VCaP (cell line): ENCODE measurements around the gene SMTNL2.
"Not testable (repeated sequence)": the region's sequence is repeated elsewhere in the genome, so short reads cannot be mapped to it uniquely, and the experiment has no call there.

Source experiments
- H3K27ac ChIP-seq: fragments of 450-650 bp; 2 replicates; pipeline ENCODE4 v1.5.1; 2017
- TF ChIP-seq, protein P1 (sequence below): fragments of 450-650 bp; conservative IDR thresholded peaks from 2 replicates; pipeline ENCODE4 v1.5.1; 2017; ENCODE audit warnings: mild to moderate bottlenecking, moderate library complexity

Gene SMTNL2

DNA sequence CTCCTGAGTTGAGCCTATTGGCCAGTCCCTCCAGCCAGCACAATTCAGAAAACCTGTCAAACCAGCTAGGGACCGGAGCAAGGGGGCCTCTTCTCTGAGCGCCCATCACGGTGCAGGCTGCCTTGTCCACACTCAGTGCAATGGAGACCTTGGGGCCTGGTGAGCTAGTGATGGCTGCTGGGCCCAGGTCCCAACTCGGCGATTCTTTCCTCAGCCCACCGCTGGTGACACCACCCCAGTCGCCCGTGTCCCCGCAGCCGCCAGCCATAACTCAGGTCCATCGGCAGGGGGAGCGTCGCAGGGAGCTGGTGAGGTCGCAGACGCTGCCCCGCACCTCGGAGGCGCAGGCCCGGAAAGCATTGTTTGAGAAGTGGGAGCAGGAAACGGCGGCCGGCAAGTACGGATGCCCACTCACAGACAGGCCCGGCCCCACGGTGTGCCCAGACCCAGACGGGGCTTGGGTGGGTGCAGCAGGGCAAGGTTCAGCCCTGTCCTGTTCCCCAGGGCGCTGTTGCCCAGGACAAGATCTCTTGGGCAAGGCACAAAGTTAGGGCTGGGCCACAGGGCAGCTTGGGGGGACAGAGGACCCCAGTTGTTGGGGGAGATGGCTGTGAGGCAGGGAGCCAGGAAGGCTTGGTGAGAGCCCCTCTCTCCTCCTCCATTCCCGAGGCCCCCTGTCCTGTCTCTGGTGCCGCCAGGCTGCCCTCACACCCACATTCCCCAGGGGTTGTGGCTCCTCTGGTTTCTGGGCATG is 10.8 kb downstream of the SMTNL2 start:
- TF ChIP-seq, protein P1, sequence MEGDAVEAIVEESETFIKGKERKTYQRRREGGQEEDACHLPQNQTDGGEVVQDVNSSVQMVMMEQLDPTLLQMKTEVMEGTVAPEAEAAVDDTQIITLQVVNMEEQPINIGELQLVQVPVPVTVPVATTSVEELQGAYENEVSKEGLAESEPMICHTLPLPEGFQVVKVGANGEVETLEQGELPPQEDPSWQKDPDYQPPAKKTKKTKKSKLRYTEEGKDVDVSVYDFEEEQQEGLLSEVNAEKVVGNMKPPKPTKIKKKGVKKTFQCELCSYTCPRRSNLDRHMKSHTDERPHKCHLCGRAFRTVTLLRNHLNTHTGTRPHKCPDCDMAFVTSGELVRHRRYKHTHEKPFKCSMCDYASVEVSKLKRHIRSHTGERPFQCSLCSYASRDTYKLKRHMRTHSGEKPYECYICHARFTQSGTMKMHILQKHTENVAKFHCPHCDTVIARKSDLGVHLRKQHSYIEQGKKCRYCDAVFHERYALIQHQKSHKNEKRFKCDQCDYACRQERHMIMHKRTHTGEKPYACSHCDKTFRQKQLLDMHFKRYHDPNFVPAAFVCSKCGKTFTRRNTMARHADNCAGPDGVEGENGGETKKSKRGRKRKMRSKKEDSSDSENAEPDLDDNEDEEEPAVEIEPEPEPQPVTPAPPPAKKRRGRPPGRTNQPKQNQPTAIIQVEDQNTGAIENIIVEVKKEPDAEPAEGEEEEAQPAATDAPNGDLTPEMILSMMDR, result no peak
- no peak overlapping the region for H3K27ac ChIP-seq

DNA sequence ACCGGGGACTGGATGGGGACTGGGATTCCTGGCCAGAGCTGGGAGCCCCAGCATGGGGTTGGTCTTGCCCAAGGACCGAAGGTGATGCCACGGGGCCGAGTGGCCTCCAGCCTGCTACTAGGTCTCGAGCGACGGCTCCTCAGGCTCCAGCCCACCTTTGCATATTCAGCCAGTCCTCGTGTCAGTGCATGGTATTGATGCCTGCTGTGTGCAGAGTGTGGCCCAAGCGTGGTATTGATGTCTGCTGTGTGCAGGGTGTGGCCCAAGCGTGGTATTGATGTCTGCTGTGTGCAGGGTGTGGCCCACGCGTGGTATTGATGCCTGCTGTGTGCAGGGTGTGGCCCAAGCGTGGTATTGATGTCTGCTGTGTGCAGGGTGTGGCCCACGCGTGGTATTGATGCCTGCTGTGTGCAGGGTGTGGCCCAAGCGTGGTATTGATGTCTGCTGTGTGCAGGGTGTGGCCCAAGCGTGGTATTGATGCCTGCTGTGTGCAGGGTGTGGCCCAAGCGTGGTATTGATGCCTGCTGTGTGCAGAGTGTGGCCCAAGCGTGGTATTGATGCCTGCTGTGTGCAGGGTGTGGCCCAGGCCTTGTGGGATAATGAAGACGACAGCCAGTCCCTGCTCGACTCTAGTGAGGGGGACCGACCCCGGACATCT is 11.5 kb downstream of the SMTNL2 start:
- not testable (repeated sequence) for H3K27ac ChIP-seq

DNA sequence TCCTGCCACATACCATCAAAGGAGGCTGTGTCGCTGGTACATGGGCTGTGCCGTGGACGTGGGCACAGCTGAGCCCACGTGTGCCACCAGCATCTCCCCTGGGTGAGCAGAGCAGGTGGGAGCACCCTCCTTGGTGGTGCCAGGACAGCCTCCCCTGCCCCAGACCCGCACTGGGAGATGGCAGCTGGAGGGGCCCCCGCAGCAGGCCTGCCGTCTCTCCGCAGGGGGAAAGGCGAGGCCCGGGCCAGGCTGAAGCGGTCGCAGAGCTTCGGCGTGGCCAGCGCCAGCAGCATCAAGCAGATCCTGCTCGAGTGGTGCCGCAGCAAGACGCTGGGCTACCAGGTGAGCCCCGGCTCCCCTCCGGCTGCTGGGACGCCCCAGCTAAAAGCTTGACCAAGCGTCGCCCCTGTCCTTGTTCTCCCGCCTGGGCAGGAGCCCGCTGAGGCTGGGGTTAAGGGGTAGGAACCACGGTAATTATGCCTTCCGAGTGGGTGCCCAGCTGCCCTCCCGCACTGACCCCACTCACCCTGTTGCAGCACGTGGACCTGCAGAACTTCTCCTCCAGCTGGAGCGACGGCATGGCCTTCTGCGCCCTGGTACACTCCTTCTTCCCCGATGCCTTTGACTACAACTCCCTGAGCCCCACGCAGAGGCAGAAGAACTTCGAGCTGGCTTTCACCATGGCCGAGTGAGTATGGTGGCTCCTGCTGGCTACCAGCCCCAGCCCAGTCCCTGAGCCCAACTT is 12.5 kb downstream of the SMTNL2 start:
- H3K27ac ChIP-seq, result no peak overlapping the region
- TF ChIP-seq, protein P1, result no peak

DNA sequence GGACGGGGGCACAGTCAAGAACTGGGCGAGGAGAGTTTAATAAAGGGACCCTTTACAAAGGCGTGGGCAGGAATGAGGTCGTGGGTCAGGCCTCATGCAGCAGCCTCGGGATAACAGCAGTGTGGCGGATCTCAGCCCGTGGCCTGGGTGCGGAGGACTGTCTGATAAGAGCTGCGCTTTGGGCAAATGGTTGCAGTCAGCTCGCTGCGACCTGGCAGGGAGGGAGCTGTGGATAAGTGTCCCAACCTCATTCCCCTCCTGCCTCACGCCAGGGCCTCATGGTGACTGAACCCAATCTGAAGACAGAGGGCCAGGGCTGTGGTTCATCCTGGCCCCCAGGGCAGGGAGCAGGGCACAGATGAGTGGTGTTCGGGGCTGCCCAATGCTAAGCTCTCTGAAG is 13.6 kb downstream of the SMTNL2 start:
- H3K27ac ChIP-seq, result no peak overlapping the region
- TF ChIP-seq, protein P1, result no peak

DNA sequence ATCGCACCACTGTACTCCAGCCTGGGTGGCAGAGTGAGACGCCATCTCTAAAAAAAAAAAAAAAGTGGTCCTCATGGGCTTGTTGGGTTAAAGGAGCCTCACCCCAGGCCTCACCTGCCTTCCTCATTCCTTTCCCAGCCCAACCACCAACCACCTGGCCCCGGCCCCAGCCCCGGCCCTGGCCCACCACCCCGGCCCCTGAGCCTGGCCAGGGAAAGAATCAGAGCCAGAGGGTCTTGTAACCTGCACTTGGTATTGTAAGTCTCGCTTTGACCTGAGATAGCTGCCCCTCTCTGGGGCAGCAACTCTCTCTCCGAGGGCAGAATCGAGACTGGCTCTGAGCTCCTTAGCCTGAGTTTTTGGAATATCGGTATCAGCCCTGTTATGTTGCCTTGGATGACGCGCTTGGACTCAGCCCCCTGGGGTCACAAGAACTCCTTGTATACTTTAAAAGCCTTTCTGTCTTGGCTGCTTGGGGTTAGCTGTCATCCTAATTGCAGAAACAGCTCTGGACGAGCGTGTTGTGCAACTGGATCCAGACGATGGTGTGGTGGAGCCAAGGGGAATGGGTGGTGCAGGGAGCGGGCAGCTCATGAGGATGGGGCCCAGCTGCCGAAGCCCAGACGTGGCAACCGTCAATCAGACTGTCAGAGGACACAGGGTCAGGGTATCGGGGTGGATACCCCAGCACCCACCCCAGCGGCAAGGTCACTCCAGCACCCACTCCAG is 14.6 kb downstream of the SMTNL2 start:
- no peak overlapping the region for H3K27ac ChIP-seq
- TF ChIP-seq, protein P1, result no peak

DNA sequence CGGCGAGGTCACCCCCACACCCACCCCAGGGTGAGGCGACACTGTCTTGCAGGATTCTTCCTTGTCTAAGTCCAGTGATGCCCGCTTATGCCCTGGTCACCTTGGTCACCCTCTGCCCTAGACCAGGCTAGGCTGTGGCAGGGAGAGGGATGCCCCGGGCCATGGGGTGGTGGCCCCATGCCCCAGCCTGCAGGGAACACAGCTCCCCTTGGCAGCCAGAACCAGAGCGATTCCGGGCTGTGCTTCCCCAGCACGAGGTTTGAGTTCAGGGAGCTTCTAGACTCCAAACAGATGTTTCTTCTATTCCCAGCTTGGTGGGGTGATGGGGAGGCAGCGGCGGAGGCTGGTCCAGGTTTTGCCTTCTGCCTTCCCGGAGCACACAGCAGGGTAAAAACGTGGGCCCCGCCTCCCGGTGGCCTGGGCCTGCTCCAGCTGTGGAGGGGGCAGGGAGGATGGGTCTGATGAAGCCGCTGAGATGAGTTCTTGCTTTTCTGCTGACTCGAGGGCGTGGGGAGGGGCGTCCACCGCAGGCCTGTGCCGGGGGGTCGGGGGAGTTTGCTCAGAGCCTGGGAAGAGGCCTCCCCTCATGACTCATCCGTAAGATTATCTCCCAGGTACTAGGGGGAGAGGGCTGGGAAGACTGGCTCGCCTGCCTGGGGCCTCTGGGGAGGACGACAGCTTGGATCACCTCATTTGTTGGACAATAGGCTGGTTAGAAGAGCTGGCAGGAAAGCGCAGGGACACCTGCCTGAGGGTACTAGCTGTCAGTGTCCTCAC is 15.4 kb downstream of the SMTNL2 start:
- TF ChIP-seq, protein P1, result no peak
- no peak overlapping the region for H3K27ac ChIP-seq

DNA sequence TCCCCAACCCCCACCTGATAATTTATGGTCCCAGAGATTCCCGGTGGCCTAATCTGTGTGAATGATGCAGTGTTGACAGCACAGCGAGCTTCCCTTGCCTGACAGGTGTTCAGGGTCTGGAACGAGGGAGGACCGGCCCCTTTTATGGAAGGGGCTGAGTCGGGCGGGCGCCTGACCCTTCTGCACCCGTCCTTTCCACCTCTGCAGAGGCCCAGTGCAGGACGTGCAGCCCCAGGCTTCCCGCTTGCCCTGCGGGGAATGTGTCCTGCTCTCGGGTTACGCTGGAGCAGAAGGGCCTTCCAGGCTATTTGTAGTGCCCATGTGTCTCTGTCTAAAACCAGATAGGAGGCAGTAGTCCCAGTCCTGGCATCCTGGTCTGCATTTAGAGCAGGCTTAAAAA is 16.2 kb downstream of the SMTNL2 start:
- no peak overlapping the region for H3K27ac ChIP-seq
- TF ChIP-seq, protein P1, result no peak
